Gastroesophageal sphincter (tissue), 4 donors: ENCODE data around the gene UPF2. TPM values are rescaled to one million over a fixed set of nuclear protein-coding genes. Genes with fewer than 3 reads are reported as not detected.

Experiments
- ATAC-seq: fragments of 150-250 bp; one replicate; pipeline ENCODE4 v1.9.1; 2016; ENCODE audit warnings: mild to moderate bottlenecking, moderate library complexity
- H3K27ac ChIP-seq, 4 donors: fragments of 200-600 bp; sonication (generic) in 3 of 4; 1 replicate in 3 of 4; 2 replicates in 1 of 4; pipeline ENCODE4 v1.5.1; 2016 to 2019
- H3K27me3 ChIP-seq: fragments of 200-600 bp; sonication (generic); one replicate; pipeline ENCODE4 v1.5.1; 2019
- H3K36me3 ChIP-seq, 2 donors: fragments of 200-600 bp; sonication (generic); one replicate each; pipeline ENCODE4 v1.5.1; 2019; ENCODE audit warnings: control low read depth in 1 of 2
- H3K4me1 ChIP-seq, 3 donors: fragments of 200-600 bp; sonication (generic); 1 replicate in 2 of 3; 2 replicates in 1 of 3; pipeline ENCODE4 v1.5.1; 2016 to 2019; ENCODE audit warnings: control low read depth in 2 of 3
- H3K4me3 ChIP-seq, 2 donors: fragments of 200-600 bp; sonication (generic); one replicate each; pipeline ENCODE4 v1.5.1; 2019; ENCODE audit warnings: mild to moderate bottlenecking in 1 of 2, moderate library complexity in 1 of 2
- H3K9me3 ChIP-seq, 3 donors: fragments of 200-600 bp; sonication (generic); one replicate each; pipeline ENCODE4 v1.5.1; 2017 to 2019; ENCODE audit warnings: control low read depth in 2 of 3
- CTCF ChIP-seq, 4 experiments: fragments of 200-600 bp in 2 of 4; fragments of 450-650 bp in 2 of 4; sonication (generic) in 1 of 4; IDR thresholded peaks; one replicate each; pipeline ENCODE4 v1.5.1; 2017 to 2019; ENCODE audit warnings: antibody characterized with exemption in 4 of 4, mild to moderate bottlenecking in 2 of 4, moderate library complexity in 2 of 4
- EP300 ChIP-seq: sonication (generic); formaldehyde crosslinking; IDR thresholded peaks from one replicate; pipeline ENCODE4 v1.6.1; 2017; ENCODE audit warnings: antibody characterized with exemption, mild to moderate bottlenecking
- POLR2A ChIP-seq, 2 donors: fragments of 450-650 bp; IDR thresholded peaks; one replicate each; pipeline ENCODE4 v1.6.1; 2017; ENCODE audit warnings: antibody characterized with exemption in 2 of 2, mild to moderate bottlenecking in 2 of 2, moderate library complexity in 1 of 2
- POLR2AphosphoS5 ChIP-seq: sonication (generic); formaldehyde crosslinking; IDR thresholded peaks from one replicate; pipeline ENCODE4 v1.6.1; 2017; ENCODE audit warnings: antibody characterized with exemption
- WGBS, 2 donors: methylation state at CpG; one replicate each; pipeline ENCODE4 v1.1.5; 2018; ENCODE audit warnings: low coverage in 1 of 2; 5-methylcytosine and 5-hydroxymethylcytosine counted together
- total RNA-seq, 4 donors: library from RNA; depleted of rRNA; stranded (reverse); fragments of >200 nt; gene quantifications; one replicate each; pipeline ENCODE4 v1.1.0, GENCODE V29; 2016

The UPF2 gene
- total RNA-seq, 4 donors from 2014 or later = 23.8 to 40.9 (median 35.0) TPM

- no peaks in the 10 kb centered on the region for H3K27me3 ChIP-seq
- no peaks in the 10 kb centered on the region for H3K9me3 ChIP-seq
- H3K27ac ChIP-seq = peak overlapping the region in 1 of 4 donors; percentile 48
- H3K4me1 ChIP-seq = peaks cover 0 to 19% (median 16%) of the 10 kb centered on the region in 3 donors
- no peak for ATAC-seq
- no peak for TF ChIP-seq POLR2AphosphoS5
- no peak for TF ChIP-seq POLR2A (IDR thresholded peaks at IDR 0.05)
- TF ChIP-seq CTCF (IDR thresholded peaks at IDR 0.05) = no peak
- no peak for TF ChIP-seq EP300
- H3K36me3 ChIP-seq = no peaks in the 10 kb centered on the region
- 95 to 100% methylated on average over 5 to 6 of the region's 6 CpGs for WGBS, 2 donors
- H3K4me3 ChIP-seq = no peak overlapping the region
These were observed 166.3 kb downstream of the UPF2 start for GRCh38 chr10:11876324-11876723.

GRCh38 chr10:11875494-11876281, 166.9 kb downstream of the UPF2 start:
- Histone ChIP-seq H3K36me3 (no peaks in the 10 kb centered on the region), H3K27me3 (no peaks in the 10 kb centered on the region), H3K4me1 (peaks cover 0 to 19% (median 16%) of the 10 kb centered on the region in 3 donors), H3K27ac (peak overlapping the region in 2 of 4 donors; percentile 47 to 48), H3K4me3 (no peak overlapping the region), H3K9me3 (no peaks in the 10 kb centered on the region)
- TF ChIP-seq POLR2AphosphoS5 = peak; percentile 14
- TF ChIP-seq EP300 = no peak
- no peak for TF ChIP-seq CTCF (IDR thresholded peaks at IDR 0.05)
- WGBS, 2 donors = 33% methylated on average over 2 of the region's 17 CpGs; no CpG with 5 or more reads in 1 of the 2 donors
- peak; percentile 88 for ATAC-seq

GRCh38 chr10:11874568-11875493, 167.8 kb downstream of the UPF2 start:
- Histone ChIP-seq H3K27ac (peak overlapping the region in 2 of 4 donors; percentile 47 to 48), H3K4me1 (peaks cover 0 to 26% (median 16%) of the 10 kb centered on the region in 3 donors), H3K27me3 (peaks cover 8% of the 10 kb centered on the region), H3K36me3 (no peaks in the 10 kb centered on the region), H3K9me3 (no peaks in the 10 kb centered on the region), H3K4me3 (no peak overlapping the region)
- 24 to 34% methylated on average over 5 to 8 of the region's 20 CpGs for WGBS, 2 donors
- no peak for ATAC-seq
- TF ChIP-seq EP300 = no peak
- no peak for TF ChIP-seq POLR2AphosphoS5
- TF ChIP-seq CTCF (IDR thresholded peaks at IDR 0.05) = no peak
- no peak for TF ChIP-seq POLR2A (IDR thresholded peaks at IDR 0.05)

GRCh38 chr10:11871466-11871865, 171.1 kb downstream of the UPF2 start:
- Histone ChIP-seq H3K4me3 (no peak overlapping the region), H3K4me1 (peaks cover 0 to 32% (median 20%) of the 10 kb centered on the region in 3 donors), H3K36me3 (no peaks in the 10 kb centered on the region), H3K9me3 (no peaks in the 10 kb centered on the region), H3K27me3 (peaks cover 29% of the 10 kb centered on the region), H3K27ac (no peak overlapping the region)
- ATAC-seq = no peak
- TF ChIP-seq POLR2AphosphoS5 (no peak), EP300 (no peak), POLR2A (IDR thresholded peaks at IDR 0.05) (no peak), CTCF (IDR thresholded peaks at IDR 0.05) (no peak)
- 40 to 67% methylated on average over 7 to 9 of the region's 9 CpGs for WGBS, 2 donors
